Upper lobe of right lung (tissue), 1 donor: ENCODE data around the gene UIMC1. TPM values are rescaled to one million over a fixed set of nuclear protein-coding genes. Genes with fewer than 3 reads are reported as not detected.

Experiments
- ATAC-seq: fragments of 200-7000 bp; cut with Tn5 transposase; one replicate; pipeline ENCODE4 v1.9.1; 2020; ENCODE audit warnings: mild to moderate bottlenecking, moderate library complexity
- DNase-seq: peaks from one replicate; pipeline ENCODE4 v3.0.0-alpha.2; 2020
- H3K27ac ChIP-seq: fragments of 200-600 bp; one replicate; pipeline ENCODE4 v1.8.0; 2022
- H3K27me3 ChIP-seq: fragments of 200-600 bp; one replicate; pipeline ENCODE4 v1.8.0; 2022; ENCODE audit warnings: mild to moderate bottlenecking
- H3K36me3 ChIP-seq: fragments of 200-600 bp; one replicate; pipeline ENCODE4 v1.8.0; 2022
- H3K4me1 ChIP-seq: fragments of 200-600 bp; one replicate; pipeline ENCODE4 v1.8.0; 2022
- H3K4me3 ChIP-seq: fragments of 200-600 bp; one replicate; pipeline ENCODE4 v1.8.0; 2022; ENCODE audit warnings: mild to moderate bottlenecking
- H3K9me3 ChIP-seq: fragments of 200-600 bp; one replicate; pipeline ENCODE4 v1.8.0; 2022
- intact Hi-C: fragments of 100-400 bp; cut with DNase I; formaldehyde crosslinking; loops from one replicate; pipeline ENCODE4 v1.11.0; 2022
- total RNA-seq: library from RNA; stranded (reverse); fragmentation: NEBNext Ultra II Directional; extraction: Animal tissue kit (Norgen Biotek cat#: 25700); gene quantifications from one replicate; pipeline ENCODE4 v1.2.1, GENCODE V29; 2021
- TF ChIP-seq, protein P1 (sequence below): fragments of 200-600 bp; IDR thresholded peaks from one replicate; pipeline ENCODE4 v1.8.0; 2022; ENCODE audit warnings: antibody characterized with exemption
- donor health status: DM: no; HTN: yes; CAD: no; lungs with severe emphysema.

Gene UIMC1
- total RNA-seq, 1 donor from 2014 or later = 35.4 TPM

DNA sequence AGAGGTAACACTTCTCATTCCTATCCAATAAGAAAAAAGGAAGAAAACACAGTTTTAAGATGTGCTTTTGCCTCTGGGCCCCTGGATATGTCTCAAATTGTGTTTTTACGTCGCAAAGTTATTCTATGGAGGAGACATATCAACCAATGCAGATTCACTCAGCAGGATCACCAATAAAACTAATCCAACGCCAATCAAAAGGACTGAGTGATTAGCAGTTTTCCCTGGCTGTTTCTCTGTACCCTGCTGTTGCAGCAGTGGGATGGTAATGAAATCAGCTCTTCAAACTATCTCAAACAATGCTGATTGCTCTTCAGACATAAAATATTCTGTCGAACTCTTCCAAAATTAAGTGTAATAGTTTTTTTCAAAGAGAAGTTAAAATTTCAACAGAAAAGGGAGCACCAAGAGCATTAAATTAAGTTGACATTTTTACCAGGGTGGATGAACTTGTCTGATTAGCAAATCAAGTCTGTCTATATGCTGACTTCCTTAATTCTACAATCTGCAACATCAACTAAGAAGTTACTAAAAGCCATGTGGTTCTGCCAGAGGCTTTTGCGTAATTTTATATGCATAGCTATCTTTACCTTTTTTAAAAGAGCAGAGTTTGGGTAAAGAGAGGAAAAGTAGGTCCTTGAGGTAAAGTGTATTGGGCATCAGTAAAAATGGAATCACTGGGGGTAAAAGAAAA lies 97.8 kb downstream of the UIMC1 start:
- ATAC-seq = peak; percentile 43
- Histone ChIP-seq H3K4me1 (no peaks in the 10 kb centered on the region), H3K36me3 (peaks cover 61% of the 10 kb centered on the region), H3K27me3 (no peaks in the 10 kb centered on the region), H3K9me3 (no peaks in the 10 kb centered on the region), H3K27ac (no peak overlapping the region), H3K4me3 (no peak overlapping the region)
- intact Hi-C loops = no loop called here
- DNase-seq = no peak
- TF ChIP-seq, protein P1, sequence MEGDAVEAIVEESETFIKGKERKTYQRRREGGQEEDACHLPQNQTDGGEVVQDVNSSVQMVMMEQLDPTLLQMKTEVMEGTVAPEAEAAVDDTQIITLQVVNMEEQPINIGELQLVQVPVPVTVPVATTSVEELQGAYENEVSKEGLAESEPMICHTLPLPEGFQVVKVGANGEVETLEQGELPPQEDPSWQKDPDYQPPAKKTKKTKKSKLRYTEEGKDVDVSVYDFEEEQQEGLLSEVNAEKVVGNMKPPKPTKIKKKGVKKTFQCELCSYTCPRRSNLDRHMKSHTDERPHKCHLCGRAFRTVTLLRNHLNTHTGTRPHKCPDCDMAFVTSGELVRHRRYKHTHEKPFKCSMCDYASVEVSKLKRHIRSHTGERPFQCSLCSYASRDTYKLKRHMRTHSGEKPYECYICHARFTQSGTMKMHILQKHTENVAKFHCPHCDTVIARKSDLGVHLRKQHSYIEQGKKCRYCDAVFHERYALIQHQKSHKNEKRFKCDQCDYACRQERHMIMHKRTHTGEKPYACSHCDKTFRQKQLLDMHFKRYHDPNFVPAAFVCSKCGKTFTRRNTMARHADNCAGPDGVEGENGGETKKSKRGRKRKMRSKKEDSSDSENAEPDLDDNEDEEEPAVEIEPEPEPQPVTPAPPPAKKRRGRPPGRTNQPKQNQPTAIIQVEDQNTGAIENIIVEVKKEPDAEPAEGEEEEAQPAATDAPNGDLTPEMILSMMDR = no peak

DNA sequence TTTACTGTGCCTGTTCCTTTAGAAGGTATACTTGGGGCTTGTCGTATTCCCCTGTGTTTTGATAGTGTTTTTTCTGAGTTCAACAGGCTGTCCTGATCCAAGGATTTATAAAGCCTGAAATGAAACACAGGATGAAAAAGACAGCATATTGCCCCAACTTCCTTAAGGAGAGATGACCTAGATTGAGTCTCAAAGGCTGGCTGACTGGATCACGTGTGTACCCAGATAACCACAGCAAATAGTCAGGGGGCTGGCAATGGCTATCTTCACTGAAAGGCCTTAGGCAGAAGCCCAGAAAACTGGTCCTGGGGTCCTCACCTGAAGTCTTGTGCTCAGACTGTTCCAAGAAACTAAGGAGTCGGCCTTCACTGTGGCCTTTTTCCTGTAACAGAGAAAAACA lies 99.8 kb downstream of the UIMC1 start:
- no peaks in the 10 kb centered on the region for H3K4me1 ChIP-seq
- H3K9me3 ChIP-seq = no peaks in the 10 kb centered on the region
- no peaks in the 10 kb centered on the region for H3K27me3 ChIP-seq
- no peak overlapping the region for H3K27ac ChIP-seq
- peaks cover 68% of the 10 kb centered on the region for H3K36me3 ChIP-seq
- no peak for ATAC-seq
- intact Hi-C loops = no loop called here
- H3K4me3 ChIP-seq = no peak overlapping the region
- DNase-seq = no peak
- TF ChIP-seq, protein P1 = no peak

DNA sequence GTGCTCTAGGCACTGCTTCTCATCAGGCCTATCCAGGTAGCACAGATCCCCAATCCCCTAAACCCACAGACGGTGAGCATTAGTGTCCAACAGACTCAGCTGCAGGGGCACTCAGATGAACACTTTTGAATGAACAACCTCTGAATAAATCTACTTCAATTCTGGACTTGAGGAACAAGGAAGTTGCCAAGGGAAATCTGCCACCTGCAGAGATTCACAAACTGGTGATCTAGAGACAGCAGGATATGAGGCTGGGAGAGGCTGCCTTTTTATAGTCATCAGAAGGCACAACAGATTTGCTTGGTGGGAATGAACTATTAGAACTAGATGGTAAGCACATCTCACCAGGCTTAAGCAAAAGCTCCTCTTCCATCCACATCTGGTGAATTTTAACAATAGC lies 100.5 kb downstream of the UIMC1 start:
- Histone ChIP-seq H3K4me1 (no peaks in the 10 kb centered on the region), H3K9me3 (no peaks in the 10 kb centered on the region), H3K27me3 (no peaks in the 10 kb centered on the region), H3K36me3 (peaks cover 68% of the 10 kb centered on the region), H3K4me3 (no peak overlapping the region), H3K27ac (no peak overlapping the region)
- ATAC-seq (no peak), DNase-seq (no peak)
- TF ChIP-seq, protein P1 = no peak
- intact Hi-C loops = no loop called here

DNA sequence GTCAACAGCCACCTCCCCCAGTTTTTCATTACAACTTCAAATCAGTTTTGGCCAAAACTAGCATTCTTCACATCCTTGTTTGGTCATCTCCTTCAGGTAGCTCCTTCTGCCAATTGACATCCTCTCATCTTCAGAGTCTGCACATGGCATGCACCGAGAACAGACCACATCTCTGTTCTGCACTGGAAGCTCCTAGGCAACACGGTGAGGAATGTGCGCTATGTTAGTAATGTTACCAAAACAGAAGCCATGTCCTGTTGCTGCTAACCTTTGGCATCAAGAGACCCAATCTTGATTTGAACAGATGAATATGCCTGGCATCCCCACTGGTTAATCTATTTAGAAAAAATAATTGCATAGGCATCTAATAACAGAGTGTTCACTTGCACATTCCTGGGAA lies 102.3 kb downstream of the UIMC1 start:
- H3K4me3 ChIP-seq = no peak overlapping the region
- TF ChIP-seq, protein P1 = no peak
- no peak for DNase-seq
- no peaks in the 10 kb centered on the region for H3K9me3 ChIP-seq
- peaks cover 61% of the 10 kb centered on the region for H3K36me3 ChIP-seq
- peaks cover 17% of the 10 kb centered on the region for H3K4me1 ChIP-seq
- no peak for ATAC-seq
- intact Hi-C loops = no loop called here
- no peak overlapping the region for H3K27ac ChIP-seq
- H3K27me3 ChIP-seq = no peaks in the 10 kb centered on the region

DNA sequence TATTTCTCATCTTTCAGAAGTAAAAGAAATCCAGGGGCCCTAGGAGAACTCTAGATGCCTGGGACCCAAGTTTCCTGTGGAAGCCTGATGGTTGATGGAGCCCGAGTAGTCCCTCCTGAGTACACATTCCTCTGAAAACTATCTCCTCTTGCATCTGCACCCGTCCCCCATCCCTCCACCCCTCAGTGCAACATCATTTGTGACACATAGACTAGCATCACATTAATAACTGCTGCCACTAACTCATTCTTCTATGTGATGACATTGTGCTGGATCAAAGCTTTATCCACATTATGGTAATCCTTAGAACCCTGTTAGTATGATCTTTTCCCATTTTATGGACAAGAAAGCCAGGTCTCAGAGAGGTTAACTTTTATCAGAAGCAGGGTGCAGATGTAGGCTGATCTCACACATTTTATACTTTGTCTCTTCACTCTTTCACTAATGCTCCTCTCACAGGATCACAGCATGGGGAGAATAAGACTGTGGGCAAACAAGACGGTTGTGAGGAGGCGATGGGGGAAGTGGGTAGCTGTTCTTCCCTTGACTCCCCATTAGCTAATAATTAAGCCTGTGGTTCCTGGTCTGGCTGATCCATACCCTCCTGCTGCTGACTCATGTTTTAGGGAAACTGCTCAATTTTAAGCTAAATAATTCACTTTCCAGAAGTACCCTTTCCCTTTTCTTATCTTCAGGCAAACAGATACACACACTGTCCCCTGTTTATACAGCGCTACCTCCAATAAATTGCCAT lies 103.5 kb downstream of the UIMC1 start:
- Histone ChIP-seq H3K9me3 (no peaks in the 10 kb centered on the region), H3K4me1 (peaks cover 22% of the 10 kb centered on the region), H3K27me3 (no peaks in the 10 kb centered on the region), H3K36me3 (peaks cover 49% of the 10 kb centered on the region), H3K4me3 (no peak overlapping the region), H3K27ac (no peak overlapping the region)
- DNase-seq (no peak), ATAC-seq (peak; percentile 65)
- intact Hi-C loops = no loop called here
- TF ChIP-seq, protein P1 = no peak
